Spinal cord (tissue), 10 donors: ENCODE data around the gene PLEKHH1. TPM values are rescaled to one million over a fixed set of nuclear protein-coding genes. Genes with fewer than 3 reads are reported as not detected.
"Not testable (repeated sequence)": the region's sequence is repeated elsewhere in the genome, so short reads cannot be mapped to it uniquely, and the experiment has no call there.

ENCODE experiments used
- DNase-seq, 6 donors: peaks; one replicate each; pipeline versions ENCODE4 v3.0.0 to v3.0.0-alpha.2; 2013 to 2015; ENCODE audit warnings: low spot score in 6 of 6, low read depth in 4 of 6
- H3K27ac ChIP-seq: one replicate; pipeline ENCODE4 v1.5.1; 2013; ENCODE audit warnings: low read depth, low read length, control low read depth
- H3K27me3 ChIP-seq: one replicate; pipeline ENCODE4 v1.6.1; 2013; ENCODE audit warnings: low read length; ENCODE audit not compliant: control insufficient read depth, insufficient read depth
- H3K36me3 ChIP-seq: one replicate; pipeline ENCODE4 v1.6.1; 2013; ENCODE audit warnings: low read length; ENCODE audit not compliant: control insufficient read depth, insufficient read depth
- H3K4me1 ChIP-seq: one replicate; pipeline ENCODE4 v1.6.1; 2013; ENCODE audit warnings: low read length; ENCODE audit not compliant: control insufficient read depth, insufficient read depth
- H3K4me3 ChIP-seq: one replicate; pipeline ENCODE4 v1.5.1; 2013; ENCODE audit warnings: low read depth, low read length, control low read depth
- H3K9me3 ChIP-seq: one replicate; pipeline ENCODE4 v1.6.1; 2013; ENCODE audit warnings: low read length; ENCODE audit not compliant: control insufficient read depth, insufficient read depth
- WGBS: methylation state at CpG from one replicate; pipeline ENCODE4 v1.1.5; 2013; ENCODE audit warnings: missing lambda C conversion rate; ENCODE audit not compliant: insufficient coverage; 5-methylcytosine and 5-hydroxymethylcytosine counted together
- polyA plus RNA-seq, 2 donors: library from polyadenylated mRNA; unstranded; fragments of 120-200 nt; gene quantifications; one replicate each; pipeline ENCODE4 v1.2.1, GENCODE V29; 2013; ENCODE audit not compliant: insufficient read length in 2 of 2
- small RNA-seq: library from RNA; depleted of rRNA; stranded (forward); fragments of <200 nt; gene quantifications from one replicate; pipeline ENCODE3, GENCODE V24; 2014; ENCODE audit warnings: low replicate concordance
- total RNA-seq, 2 donors: library from RNA; depleted of rRNA in 1 of 2; stranded (reverse); fragments of 120-200 nt in 1 of 2; fragments of >200 nt in 1 of 2; gene quantifications; one replicate each; pipeline versions ENCODE4 v1.2.3 to v1.2.4, GENCODE V29; 2013 to 2014
- donor health status: healthy.

The PLEKHH1 gene
- total and polyA plus RNA-seq, 4 donors = 20.7 to 81.8 (median 41.6) TPM

- WGBS = no CpG with 5 or more reads among the region's 1 CpG
Measured at GRCh38 chr14:67626131-67626530, 93.0 kb downstream of the PLEKHH1 start.

DNA sequence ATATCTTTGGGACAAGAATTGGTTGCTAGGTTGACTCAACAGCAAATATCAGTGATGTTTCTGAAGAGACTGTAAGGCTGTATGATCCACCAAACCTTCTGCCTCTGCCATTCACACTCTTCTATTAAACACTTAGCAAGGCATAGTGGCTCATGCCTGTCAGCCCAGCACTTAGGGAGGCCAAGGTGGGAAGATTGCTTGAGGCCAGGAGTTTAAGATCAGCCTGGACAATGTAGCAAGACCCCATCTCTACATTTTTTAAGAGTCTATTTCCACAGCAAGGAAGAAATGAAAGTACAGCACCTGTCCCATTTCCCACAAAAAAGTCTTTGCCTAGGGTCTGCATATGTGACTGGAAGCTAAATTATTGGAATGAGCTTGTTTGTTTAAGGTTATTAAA, 94.4 kb downstream of the PLEKHH1 start:
- no peak overlapping the region for H3K27ac ChIP-seq
- H3K27me3 ChIP-seq = no peaks in the 10 kb centered on the region
- no peaks in the 10 kb centered on the region for H3K9me3 ChIP-seq
- no peaks in the 10 kb centered on the region for H3K4me1 ChIP-seq
- no peak for DNase-seq
- H3K36me3 ChIP-seq = no peaks in the 10 kb centered on the region
- H3K4me3 ChIP-seq = no peak overlapping the region

More at GRCh38 chr14:67626131-67626530, 93.0 kb downstream of the PLEKHH1 start:
- not testable (repeated sequence) for H3K27ac ChIP-seq, H3K36me3 ChIP-seq, H3K4me3 ChIP-seq, H3K27me3 ChIP-seq, DNase-seq, H3K4me1 ChIP-seq, H3K9me3 ChIP-seq

- Histone ChIP-seq H3K4me3 (no peak overlapping the region), H3K36me3 (peaks cover 5% of the 10 kb centered on the region), H3K4me1 (no peaks in the 10 kb centered on the region), H3K9me3 (no peaks in the 10 kb centered on the region), H3K27ac (no peak overlapping the region), H3K27me3 (no peaks in the 10 kb centered on the region)
- no peak for DNase-seq
- 100% methylated on average over 1 of the region's 4 CpGs for whole genome bisulfite sequencing
Measured at GRCh38 chr14:67630186-67630585, 97.1 kb downstream of the PLEKHH1 start.

DNA sequence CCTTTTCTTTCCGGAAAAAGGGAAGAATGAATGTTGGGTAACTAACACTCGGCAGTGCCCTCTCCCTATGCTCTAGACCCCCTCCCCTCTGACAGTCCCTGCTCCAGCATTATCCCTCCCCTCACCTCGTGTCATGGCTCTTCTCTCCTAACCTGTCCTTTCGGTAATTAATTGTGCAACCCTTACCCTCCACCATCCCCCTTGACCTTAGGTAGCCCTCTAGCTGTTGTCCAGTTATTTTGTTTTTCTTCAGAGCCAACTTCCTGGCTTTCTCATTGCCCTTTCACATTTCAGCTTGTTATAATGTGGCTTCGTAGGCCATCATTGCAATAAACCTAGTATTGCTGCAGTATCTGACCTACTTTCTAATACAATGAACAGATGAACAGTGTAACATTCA, 97.8 kb downstream of the PLEKHH1 start:
- H3K36me3 ChIP-seq = peaks cover 5% of the 10 kb centered on the region
- H3K9me3 ChIP-seq = no peaks in the 10 kb centered on the region
- H3K27me3 ChIP-seq = no peaks in the 10 kb centered on the region
- no peaks in the 10 kb centered on the region for H3K4me1 ChIP-seq
- no peak for DNase-seq
- H3K27ac ChIP-seq = no peak overlapping the region
- WGBS = 86% methylated on average over 3 of the region's 5 CpGs
- no peak overlapping the region for H3K4me3 ChIP-seq

GRCh38 chr14:67633451-67634147, 100.5 kb downstream of the PLEKHH1 start:
- Histone ChIP-seq H3K9me3 (no peaks in the 10 kb centered on the region), H3K4me1 (no peaks in the 10 kb centered on the region), H3K27ac (no peak overlapping the region), H3K4me3 (no peak overlapping the region), H3K27me3 (no peaks in the 10 kb centered on the region), H3K36me3 (peaks cover 5% of the 10 kb centered on the region)
- DNase-seq = no peak
- WGBS = 96% methylated on average over 2 of the region's 5 CpGs

GRCh38 chr14:67636361-67636919, 103.3 kb downstream of the PLEKHH1 start:
- H3K27ac ChIP-seq = no peak overlapping the region
- H3K36me3 ChIP-seq = peaks cover 5% of the 10 kb centered on the region
- no peaks in the 10 kb centered on the region for H3K27me3 ChIP-seq
- no peaks in the 10 kb centered on the region for H3K4me1 ChIP-seq
- 83% methylated on average over 1 of the region's 3 CpGs for WGBS
- no peak for DNase-seq
- H3K9me3 ChIP-seq = no peaks in the 10 kb centered on the region
- no peak overlapping the region for H3K4me3 ChIP-seq

DNA sequence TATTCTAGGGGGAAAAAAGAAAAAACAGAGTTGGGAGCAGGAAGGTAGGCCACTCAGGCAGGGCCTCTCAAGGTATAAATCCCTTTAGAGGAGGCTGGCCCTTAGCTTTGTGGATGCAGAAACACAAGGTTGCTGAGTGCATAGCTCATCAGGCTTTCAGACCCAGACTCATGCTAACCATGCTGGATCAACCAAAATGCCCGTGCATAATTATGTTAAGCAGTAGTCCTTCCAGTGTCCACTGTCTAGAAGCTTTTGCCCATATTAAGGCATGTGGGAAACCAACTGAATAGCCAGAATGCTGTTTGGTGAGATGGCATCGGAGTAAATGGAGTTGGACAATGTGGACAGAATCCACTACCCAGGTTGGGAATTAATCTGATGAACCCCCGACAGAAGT, 105.6 kb downstream of the PLEKHH1 start:
- WGBS = 88% methylated on average over 2 of the region's 3 CpGs
- no peak for DNase-seq
- H3K4me3 ChIP-seq = no peak overlapping the region

More for the DNA sequence above, 105.6 kb downstream of the PLEKHH1 start:
- Histone ChIP-seq H3K27ac (no peak overlapping the region), H3K36me3 (peaks cover 2% of the 10 kb centered on the region), H3K9me3 (no peaks in the 10 kb centered on the region), H3K27me3 (no peaks in the 10 kb centered on the region), H3K4me1 (no peaks in the 10 kb centered on the region)

Small RNA genes lying within 50 kb of the gene (small RNA-seq; reads per million reads assigned to genes)
- gene AL132640.3 (not detected), gene RF00019 (not detected)

Other genes with a start within 250 kb of the PLEKHH1 start
- 100 to 1,000 TPM; 141 to 187 TPM for gene ATP6V1D, start 173.5 kb upstream of the PLEKHH1 start, total RNA-seq
- 100 to 1,000 TPM; 191 to 207 TPM for gene ATP6V1D, start 173.5 kb upstream of the PLEKHH1 start, polyA plus RNA-seq
- gene EIF2S1, start 173.0 kb upstream of the PLEKHH1 start, total RNA-seq = 10 to 100 TPM; 93.1 to 98.5 TPM
- 10 to 100 TPM; 79.9 to 91.8 TPM for gene EIF2S1, start 173.0 kb upstream of the PLEKHH1 start, polyA plus RNA-seq
- 1 to 10 TPM in 1 of 2 donors, under 1 TPM in 1; 0.77 to 1.6 TPM for gene PLEK2, start 121.1 kb upstream of the PLEKHH1 start, total RNA-seq
- gene PLEK2, start 121.1 kb upstream of the PLEKHH1 start, polyA plus RNA-seq = 1 to 10 TPM in 1 of 2 donors, not detected in 1; 1.0 TPM
- gene TMEM229B, start 44.6 kb upstream of the PLEKHH1 start, total RNA-seq = 10 to 100 TPM; 13.9 to 26.9 TPM
- gene TMEM229B, start 44.6 kb upstream of the PLEKHH1 start, polyA plus RNA-seq = 10 to 100 TPM; 54.6 to 56.0 TPM
- 10 to 100 TPM; 21.1 to 37.4 TPM for gene PIGH, start 67.0 kb downstream of the PLEKHH1 start, total RNA-seq
- gene PIGH, start 67.0 kb downstream of the PLEKHH1 start, polyA plus RNA-seq = 10 to 100 TPM; 29.7 to 36.0 TPM
- gene ARG2, start 86.6 kb downstream of the PLEKHH1 start, total RNA-seq = 10 to 100 TPM in 1 of 2 donors, 1 to 10 TPM in 1; 8.4 to 20.3 TPM
- gene ARG2, start 86.6 kb downstream of the PLEKHH1 start, polyA plus RNA-seq = 10 to 100 TPM; 25.3 to 31.2 TPM
- gene VTI1B, start 141.3 kb downstream of the PLEKHH1 start, total RNA-seq = 10 to 100 TPM; 64.5 to 92.6 TPM
- 100 to 1,000 TPM; 156 to 179 TPM for gene VTI1B, start 141.3 kb downstream of the PLEKHH1 start, polyA plus RNA-seq
- gene RDH11, start 162.5 kb downstream of the PLEKHH1 start, total RNA-seq = 100 to 1,000 TPM in 1 of 2 donors, 10 to 100 TPM in 1; 94.7 to 141 TPM
- gene RDH11, start 162.5 kb downstream of the PLEKHH1 start, polyA plus RNA-seq = 100 to 1,000 TPM; 144 to 150 TPM
- gene RDH12, start 168.6 kb downstream of the PLEKHH1 start, total RNA-seq = 1 to 10 TPM in 1 of 2 donors, under 1 TPM in 1; 0.28 to 2.0 TPM
- 1 to 10 TPM; 1.1 to 1.4 TPM for gene RDH12, start 168.6 kb downstream of the PLEKHH1 start, polyA plus RNA-seq